GDM1 (cell line): ENCODE measurements around the gene SELENOW.
"Not testable (repeated sequence)": the region's sequence is repeated elsewhere in the genome, so short reads cannot be mapped to it uniquely, and the experiment has no call there.

ENCODE experiments used
- DNase-seq: peaks from one replicate; lab custom pipeline; 2025; lab: John Stamatoyannopoulos, UW

Gene SELENOW

DNA sequence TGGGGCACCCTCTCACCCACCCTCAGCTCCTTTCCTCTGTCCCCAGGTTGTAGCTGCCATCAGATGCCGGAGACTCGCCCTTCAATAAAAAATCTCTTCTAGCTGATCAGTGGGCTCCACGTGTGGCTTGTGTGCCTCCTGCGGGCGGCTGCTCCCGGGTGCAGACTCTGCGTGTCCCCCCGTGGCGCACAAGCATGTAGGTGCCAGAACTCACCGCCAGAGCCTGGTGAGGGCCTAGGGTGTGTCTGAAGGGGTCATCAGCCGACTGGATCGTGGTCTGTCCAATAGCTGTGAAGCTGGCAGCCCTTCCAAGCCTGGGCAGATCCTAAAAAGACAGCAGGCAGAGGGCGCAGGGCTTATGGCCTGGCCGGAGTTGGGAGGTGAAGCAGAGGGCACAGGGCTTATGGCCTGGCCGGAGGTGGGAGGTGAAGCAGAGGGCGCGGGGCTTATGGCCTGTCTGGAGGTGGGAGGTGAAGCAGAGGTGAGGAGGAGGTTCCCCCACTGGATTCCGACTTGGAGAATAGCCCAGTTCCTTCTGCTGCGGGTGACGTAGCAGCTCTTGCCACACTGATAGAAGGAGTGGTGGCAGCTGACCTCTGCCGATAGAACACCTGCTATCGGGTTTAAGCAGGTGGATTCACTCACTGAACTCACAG, 21.4 kb upstream of the SELENOW start:
- DNase-seq, result no peak

DNA sequence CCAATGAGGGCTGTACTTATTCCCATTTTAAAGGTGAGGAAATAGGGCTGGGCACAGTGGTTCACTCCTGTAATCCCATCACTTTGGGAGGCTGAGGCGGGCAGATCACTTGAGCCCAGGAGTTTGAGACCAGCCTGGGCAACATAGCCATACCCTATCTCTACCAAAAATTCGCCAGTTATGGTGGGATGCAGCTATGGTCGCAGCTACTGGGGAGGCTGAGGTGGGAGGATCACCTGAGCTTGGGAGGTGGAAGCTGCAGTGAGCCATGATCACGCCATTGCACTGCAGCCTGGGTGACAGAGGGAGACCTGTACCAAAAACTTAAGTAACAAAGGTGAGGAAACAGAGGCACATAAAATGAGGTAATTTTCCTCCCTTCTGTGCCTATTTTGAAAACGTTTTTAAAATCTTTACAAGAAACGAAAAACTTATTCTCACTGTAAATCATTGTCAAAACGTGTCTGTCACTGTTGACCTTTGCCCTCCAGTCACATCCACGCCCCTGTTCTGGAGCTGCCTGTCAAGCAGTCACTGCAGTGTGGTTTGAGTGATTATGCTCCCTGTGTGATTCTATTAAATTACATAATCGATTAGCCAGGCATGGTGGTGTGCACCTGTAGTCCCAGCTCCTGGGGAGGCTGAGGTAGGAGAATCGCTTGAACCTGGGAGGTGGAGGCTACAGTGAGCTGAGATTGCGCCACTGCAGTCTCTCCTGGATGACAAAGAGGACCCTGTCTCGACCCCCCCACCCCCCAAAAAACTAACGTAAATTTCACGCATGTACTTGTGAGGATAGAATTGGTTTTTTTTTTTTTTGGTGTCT, 20.7 kb upstream of the SELENOW start:
- DNase-seq, result no peak

DNA sequence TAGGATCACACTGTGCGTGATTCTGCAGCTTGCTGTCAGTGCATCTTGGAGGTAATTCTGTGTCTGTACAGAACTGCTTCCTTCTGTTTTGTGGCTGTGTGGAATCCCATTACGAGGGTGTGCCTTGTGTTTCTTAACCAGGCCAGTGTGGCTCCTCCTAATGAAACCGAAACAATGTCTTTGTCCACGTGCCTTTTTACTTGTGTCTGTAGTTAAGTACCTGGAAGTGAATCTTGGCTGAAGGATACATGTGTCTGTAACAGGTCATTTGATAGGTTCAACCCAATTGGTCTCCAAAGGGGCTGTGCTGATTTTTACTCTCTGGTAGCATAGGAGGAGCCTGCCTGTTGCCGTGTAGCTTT, 20.1 kb upstream of the SELENOW start:
- no peak for DNase-seq

DNA sequence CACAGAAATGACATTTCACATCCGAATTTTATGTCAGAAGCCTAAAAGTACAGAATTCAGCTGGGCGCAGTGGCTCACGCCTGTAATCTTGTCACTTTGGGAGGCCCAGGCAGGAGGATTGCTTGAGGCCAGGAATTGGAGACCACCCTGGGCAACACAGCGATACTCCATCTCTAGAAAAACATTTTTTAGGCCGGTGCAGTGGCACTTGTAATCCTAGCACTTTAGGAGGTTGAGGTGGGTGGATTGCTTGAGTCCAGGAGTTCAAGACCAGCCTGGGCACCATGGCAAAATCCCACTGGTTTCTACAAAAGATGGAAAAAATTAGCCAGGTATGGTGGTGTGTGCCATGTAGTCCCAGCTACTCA, 17.9 kb upstream of the SELENOW start:
- no peak for DNase-seq

DNA sequence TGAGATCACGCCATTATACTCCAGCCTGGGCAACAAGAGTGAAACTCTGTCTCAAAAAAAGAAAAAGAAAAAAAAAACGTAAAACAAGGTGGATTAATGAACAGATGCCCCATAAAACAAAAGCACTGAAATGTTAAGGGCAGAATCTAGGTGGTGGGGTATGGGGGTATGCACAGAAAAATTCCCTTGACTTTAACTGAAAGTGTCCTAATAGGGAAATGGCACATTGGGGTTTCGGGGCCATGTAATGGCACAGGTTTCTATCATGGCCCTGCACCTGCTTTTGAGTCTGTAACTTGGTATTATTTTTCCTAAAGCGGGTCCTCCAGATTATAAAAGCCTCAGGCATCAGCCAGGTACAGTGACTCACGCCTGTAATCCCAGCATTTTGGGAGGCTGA, 16.9 kb upstream of the SELENOW start:
- no peak for DNase-seq

DNA sequence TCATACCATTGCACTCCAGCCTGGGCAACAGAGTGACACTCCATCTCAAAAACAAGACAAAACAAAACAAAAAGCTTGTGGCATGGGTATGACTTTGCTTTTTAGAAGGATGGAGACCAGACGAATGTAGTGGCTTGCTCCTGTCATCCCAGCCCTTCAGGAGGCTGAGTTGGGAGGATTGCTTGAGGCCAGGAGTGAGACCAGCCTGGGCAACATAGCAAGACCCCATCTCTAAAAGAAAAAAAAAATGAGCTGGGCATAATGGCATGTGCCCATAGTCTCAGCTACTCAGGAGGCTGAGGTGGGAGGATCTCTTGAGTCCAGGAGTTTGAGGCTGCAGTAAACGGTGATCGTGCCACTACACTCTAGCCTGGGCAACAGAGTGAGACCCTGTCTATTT, 16.4 kb upstream of the SELENOW start:
- no peak for DNase-seq

DNA sequence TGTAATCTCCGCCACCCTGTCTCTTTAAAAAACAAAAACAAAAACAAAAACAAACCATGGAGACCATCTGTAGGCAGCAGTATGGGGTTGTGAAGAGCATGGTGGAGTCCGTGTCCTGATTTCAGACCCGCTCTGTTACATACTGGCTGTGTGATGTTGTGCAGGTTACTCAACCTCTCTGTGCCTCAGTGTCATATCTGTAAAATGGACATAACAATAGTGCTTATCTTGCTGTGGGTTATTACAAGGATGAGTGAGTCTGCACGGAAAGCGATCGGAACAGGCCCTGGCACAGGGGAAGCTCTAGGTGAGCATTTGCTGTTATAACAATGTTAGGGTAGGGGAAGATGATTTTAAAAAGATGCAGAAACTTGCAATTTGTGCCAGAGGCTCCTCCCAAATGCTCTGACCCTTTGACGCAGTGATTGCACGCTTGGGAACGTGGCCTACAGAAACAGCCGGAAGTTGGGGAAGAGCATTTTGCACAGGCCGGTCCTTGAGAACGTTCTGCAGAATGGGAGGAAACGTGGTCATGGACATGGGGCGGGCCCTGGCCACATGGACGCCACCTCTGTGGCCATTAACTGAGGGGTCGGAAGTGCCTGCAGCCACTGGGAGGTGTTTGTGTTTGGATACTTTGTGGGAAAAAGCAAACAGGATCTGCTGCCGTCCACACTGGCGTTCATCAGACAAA, 15.7 kb upstream of the SELENOW start:
- no peak for DNase-seq

DNA sequence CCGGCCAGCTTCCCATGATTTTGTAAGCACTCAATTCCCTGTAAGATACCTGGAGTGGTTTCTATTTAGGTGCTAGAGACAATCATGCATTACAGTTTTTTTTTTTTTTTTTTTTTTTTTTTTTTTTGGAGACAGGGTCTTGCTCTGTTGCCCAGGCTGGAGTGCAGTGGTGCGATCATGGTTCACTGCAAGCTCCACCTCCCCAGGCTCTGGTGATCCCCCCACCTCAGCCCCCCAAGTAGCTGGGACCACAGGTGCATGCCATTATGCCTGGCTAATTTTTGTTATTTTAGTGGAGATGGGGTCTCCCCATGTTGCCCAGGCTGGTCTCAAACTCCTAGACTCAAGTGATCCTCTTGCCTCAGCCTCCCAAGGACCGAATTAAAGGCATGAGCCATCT, 13.8 kb upstream of the SELENOW start:
- DNase-seq, result not testable (repeated sequence)

DNA sequence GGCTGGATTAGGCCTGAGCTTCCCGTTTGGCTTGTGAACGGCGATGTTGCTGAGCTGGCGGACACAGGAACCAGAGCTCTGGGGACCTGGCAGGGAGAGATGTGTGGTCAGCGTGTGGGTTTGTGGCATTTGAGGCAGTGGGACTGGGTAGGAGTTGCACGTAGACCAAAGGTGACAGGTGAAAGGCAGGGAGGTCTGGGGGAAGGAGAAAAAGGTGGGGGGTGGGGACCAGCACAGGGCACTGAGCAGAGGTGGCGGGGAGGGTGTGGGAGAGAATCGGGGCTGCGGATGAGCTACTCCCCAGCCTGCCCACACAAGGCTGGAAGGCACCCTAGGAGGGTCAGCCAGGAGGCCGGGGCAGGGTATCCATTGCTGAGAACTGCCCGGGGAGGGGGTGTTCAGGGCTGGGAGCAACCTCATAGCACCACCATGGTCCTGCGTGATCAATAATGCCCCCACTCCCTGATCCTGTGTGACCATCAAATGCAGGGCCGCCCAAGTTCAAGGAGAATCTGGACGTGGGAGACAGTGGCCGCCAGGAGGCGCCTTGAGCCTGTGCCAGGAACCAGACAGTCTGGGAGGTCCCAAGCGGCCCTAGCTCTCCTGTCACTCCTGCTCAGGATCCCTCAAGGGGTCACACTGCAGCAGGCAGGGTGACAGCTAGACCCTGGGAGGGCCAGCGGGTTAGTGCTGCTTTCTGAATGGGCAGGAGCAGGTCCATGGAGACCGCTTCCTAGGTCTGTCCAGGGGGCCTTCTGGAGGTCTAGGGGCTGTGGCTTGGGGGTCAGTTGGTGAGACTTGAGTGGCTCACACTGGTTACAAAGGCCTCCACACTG, 12.8 kb upstream of the SELENOW start:
- peak; percentile 22 for DNase-seq

DNA sequence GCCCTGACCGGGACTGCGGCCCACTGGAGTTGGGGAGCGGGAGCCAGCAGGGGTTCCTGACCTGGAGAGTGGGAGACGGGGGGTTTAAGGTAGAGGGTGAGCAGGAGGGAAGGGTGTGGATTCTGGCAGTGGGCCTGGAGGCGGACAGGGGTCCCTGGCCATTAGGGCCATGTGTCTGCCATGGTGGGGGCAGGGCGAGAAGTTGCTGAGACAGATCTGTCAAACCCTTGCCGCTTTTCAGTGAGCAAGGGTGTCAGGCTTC, 12.2 kb upstream of the SELENOW start:
- DNase-seq, result no peak

DNA sequence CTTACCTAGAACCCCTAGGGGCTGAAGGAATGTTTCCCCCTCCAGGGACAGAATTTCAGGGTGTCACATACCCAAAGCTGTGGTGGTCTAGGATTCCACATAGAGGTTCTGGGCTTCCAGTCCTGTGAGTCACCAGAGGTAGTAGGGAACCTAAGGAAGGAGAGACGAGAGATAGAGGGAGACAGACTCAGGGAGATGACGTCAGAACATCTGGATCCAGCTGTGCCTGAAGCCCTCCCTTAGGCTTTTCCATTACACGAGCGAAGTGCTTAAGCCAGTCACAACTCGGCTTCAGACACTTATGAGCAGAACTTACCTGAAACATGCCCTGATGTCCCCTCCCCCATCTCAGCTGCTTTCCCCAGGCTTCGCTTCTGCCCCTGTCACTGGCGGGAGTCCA, 11.8 kb upstream of the SELENOW start:
- DNase-seq, result no peak

DNA sequence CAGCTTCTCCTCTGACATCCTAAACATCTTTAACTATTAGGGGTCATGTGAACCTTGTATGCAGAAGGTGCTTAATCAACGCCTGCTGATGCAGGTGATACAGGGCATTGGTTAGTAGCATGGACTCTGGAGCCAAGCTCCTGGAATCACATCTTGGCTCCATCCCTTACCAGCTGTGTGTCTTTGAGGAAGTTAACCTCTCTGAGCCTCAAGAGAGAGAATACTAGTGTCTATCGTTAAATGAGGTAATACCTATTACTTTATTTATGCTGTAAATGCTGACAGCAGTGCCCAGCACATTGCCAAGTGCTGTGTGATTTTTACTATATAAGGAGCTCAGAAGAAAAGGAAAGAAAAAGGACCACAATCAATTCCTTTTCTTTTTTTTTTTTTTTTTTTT, 11.2 kb upstream of the SELENOW start:
- no peak for DNase-seq

DNA sequence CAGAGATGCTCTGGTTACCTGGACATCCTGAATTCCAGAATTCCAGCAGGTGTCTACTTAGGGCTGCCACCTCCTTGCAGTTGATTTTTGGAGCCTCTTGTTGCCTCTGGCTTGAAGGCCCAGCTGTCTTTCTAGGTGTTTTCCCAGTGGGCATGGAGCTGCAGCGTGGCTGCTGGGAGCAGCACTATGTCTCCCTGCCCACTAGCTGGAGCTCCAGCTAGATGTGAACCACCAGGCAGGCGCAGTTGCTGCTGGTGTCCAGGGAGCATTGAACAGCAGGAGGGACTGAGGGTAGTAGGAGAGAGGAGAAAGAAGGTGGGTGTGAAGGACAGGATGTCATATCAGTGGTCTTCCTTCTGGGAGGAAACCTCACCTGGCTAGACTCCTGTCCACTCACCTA, 9.9 kb upstream of the SELENOW start:
- DNase-seq, result no peak

DNA sequence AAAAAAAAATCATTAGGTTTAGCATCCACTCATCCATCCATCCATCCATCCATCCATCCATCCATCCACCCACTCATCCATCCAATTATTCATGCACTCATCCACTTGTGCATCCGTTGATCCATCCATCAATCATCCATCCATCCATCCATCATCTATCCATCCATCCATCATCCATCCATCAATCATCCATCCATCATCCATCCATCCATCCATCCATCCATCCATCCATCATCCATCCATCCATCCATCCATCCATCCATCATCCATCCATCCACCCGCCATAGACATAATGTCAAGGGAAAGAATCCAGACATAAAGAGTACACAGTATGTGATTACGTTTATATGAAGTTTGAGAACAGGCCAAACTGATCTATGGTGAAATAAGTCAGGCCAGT, 9.0 kb upstream of the SELENOW start:
- DNase-seq, result no peak

DNA sequence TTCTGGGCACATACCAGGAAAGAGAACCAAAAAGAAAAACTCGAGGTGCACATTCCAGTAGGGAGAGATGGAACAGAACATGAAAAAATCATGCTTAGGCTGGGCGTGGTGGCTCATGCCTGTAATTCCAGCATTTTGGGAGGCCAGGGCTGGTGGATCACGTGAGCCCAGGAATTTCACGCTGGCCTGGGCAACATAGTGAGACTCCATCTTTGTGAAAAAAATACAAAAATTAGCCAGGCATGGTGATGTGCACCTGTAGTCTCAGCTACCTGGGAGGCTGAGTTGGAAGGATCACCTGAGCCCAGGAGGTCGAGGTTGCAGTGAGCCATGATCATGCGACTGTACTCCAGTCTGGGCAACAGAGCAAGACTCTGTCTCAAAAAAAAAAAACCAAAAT, 7.2 kb upstream of the SELENOW start:
- not testable (repeated sequence) for DNase-seq

DNA sequence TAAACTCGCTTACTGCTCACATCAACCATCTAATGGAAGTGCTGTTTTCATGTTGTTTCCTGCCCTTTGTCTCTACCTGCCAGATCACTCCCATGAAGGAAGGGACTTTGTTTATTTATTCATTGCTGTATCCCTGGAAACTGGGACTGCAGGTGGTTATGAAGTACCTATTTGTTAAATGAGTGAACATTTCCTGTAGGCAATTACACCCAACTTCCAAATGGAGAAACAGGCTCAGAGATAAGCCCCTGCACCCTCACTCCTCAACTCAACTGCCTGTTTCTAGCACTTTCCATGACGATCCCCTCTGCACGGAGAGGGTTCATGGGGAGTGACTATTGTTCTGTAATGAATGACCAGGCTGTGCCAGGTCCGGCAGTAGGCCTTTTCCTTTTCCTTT, 1.9 kb upstream of the SELENOW start:
- no peak for DNase-seq

DNA sequence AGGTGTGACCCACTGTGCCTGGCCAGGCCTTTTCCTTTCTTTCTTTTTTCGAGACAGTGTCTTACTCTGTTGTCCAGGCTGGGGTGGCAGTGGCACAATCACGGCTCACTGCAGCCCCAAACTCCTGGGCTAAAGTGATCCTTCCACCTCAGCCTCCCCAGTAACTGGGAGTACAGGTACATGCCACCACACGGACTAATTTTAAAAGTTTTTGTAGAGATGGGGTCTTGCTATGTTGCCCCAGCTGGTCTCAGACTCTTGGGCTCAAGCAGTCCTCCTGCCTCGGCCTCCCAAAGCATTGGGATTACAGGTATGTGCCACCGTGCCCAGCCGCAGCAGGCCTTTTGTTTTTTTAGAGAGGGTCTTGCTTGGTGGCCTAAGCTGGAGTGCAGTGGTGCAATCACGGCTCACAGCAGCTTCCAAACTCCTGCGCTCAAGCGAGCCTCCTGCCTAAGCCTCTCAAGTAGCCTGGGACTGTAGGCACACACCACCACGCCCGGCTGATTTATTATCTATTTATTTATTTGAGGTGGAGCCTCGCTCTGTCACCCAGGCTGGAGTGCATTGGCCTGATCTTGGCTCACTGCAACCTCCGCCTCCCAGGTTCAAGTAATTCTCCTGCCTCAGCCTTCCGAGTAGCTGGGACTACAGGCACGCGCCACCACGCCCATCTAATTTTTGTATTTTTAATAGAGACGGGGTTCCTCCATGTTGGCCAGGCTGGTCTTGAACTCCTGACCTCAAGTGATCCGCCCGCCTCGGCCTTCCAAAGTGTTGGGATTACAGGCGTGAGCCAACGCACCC, 1.1 kb upstream of the SELENOW start:
- not testable (repeated sequence) for DNase-seq

DNA sequence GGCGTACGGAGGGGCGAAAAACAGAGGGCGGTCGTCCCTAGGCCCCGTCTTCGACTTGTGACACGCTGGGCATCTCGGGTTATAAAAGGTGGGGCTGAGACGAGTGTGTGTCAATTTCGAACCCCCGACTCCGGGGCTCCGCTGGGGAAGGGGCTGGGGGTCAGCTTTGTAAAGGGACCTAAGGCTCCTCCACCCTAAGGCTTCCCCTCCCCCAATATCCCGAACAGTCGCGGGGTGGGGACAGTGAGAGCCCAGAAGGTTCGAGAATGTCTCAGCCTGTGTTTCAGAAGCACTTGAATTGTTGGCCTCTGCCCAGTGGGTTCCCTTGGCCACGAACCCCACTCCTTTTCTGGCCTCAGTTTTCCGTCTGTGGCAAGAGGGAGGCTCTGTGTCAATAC, 450 bp downstream of the SELENOW start:
- DNase-seq, result no peak

DNA sequence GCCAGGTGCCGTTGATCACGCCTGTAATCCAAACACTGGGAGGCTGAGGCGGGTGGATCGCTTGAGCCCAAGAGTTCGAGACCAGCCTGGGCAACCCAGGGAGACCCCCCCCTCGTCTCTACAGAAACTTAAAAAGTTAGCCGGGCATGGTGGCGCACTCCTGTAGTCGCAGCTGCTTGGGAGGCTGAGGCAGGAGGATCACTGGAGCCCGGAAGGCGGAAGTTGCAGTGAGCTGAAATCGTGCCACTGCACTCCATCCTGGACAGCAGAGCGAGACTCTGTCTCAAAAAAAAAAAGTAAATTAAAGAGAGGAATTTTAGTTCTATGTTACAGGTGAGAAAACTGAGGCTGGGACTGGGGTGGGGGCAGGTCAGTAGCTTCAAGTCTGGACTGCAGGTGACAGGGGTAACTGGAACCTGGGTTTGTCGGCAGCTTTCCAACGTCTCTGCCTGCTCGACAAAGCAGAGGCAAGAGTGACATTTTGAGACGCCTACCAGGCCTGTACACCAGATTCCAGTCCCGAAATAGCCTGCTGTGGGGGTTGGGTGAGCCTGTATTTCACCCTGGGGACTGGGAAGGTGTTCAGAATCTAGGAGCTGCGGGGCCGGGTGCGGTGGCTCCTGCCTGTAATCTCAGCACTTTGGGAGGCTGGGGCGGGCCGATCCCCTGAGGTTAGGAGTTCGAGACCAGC, 1.2 kb downstream of the SELENOW start:
- no peak for DNase-seq

DNA sequence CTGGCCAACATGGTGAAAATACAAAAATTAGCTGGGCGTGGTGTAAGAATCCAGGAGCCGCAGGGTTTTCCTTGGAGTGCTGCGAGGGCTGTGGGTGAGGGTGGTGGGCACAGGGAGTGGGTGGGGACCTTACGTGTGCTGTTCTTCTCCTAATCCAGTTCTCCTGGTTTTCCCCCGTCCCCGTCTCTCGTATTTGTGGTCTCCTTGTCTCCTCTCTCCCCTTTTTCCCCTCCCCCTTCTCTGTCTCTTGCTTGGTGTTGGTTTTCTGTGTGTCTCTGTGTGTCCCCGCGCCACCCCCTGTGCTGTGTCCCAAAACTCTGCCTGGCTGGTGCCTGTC, 1.7 kb downstream of the SELENOW start:
- DNase-seq, result no peak

DNA sequence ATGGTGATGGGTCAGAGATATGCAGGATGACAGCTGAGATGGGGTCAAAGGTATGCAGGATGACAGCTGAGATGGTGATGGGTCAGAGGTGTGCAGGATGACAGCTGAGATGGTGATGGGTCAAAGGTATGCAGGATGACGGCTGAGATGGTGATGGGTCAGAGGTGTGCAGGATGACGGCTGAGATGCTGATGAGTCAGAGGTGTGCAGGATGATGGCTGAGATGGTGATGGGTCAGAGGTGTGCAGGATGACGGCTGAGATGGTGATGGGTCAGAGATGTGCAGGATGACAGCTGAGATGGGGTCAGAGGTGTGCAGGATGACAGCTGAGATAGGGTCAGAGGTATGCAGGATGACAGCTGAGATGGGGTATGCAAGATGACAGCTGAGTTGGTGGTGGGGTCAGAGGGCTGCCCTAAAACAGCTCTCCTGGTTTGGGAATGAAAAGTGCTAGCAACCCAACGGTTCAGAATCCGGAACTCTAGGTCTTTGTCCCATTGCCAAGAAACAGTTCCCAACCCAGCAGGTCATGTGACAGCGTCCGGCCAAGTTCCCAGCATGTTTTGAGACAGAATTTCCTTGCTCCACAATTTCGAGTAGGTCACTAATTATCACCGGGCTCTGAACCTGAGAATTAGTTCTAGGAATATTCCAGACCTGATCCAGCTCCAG, 3.2 kb downstream of the SELENOW start:
- no peak for DNase-seq
